Endometrial microvascular endothelial cells (primary cell): Measurements from ENCODE around the gene FHIT. TPM values are rescaled to one million over a fixed set of nuclear protein-coding genes. Genes with fewer than 3 reads are reported as not detected.

Source experiments
- in situ Hi-C: cut with HindIII; loops from 2 replicates; pipeline ENCODE4 v1.10.0; 2017; ENCODE audit warnings: low sequenced_read_pairs, low pct_unique_long_range_greater_than_20kb; ENCODE audit errors: inconsistent ontology term
- total RNA-seq: library from RNA; depleted of rRNA; stranded (reverse); fragments of >200 nt; gene quantifications from one replicate; pipeline ENCODE4 v1.2.3, GENCODE V29; 2015; ENCODE audit errors: inconsistent ontology term

FHIT gene
- total RNA-seq, 1 donor from 2014 or later = 0.19 TPM

DNA sequence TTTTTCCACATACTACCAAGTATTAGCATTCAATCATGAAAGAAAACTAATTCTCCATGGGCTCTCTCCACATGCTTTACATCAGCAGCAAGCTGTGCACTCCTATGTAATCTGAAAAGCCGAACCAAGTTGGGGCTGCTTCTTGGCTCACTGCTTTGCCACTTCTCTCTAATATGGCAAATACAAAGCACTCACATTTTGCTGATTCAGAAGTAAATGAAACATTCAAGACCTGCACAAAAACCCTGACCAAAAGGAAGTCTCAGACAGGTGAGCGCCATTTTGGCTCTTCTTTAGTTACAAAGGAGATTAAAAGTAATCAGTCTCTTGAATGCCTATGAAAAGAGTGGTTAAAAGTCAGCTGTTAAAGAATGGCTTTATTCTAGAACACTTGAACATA, 915.2 kb downstream of the FHIT start:
- in situ Hi-C loops = no loop called here

DNA sequence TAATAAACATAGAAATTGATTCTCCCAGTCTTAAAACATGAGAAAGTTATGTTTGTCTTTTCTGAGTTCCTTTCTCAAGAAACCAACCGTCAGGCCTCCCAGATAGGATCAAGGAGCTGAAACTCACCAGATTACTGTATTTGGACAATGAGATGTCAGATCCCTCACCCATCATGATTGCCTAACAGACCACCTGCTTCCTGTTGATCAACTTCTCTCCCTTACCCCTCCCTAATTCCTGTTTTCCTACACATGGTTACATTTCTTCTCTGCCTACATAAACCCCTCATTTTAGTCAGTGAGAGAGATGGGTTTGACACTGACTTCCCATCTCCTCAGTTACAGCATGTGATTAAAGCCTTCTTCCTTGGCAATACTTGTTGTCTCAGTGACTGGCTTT, 917.5 kb downstream of the FHIT start:
- in situ Hi-C loops = no loop called here

DNA sequence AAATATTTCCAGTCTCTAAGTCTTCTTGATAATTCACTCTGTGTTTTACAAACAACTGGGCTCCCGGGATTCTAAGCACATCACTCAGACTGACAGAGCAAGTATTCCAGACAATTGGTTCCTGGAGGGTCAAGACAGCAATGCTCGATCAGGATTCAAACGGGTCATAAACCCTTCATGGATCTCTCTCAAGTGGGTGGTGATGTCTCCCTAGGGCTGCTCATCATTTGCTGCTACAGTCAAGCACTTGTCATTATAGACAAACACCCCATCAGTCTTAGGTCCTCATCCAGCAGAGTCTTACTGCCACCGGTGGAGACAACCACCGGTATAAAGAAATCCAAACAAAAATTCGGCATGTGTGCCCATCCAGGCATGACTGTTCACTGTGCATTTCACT, 921.1 kb downstream of the FHIT start:
- in situ Hi-C loops = no loop called here

DNA sequence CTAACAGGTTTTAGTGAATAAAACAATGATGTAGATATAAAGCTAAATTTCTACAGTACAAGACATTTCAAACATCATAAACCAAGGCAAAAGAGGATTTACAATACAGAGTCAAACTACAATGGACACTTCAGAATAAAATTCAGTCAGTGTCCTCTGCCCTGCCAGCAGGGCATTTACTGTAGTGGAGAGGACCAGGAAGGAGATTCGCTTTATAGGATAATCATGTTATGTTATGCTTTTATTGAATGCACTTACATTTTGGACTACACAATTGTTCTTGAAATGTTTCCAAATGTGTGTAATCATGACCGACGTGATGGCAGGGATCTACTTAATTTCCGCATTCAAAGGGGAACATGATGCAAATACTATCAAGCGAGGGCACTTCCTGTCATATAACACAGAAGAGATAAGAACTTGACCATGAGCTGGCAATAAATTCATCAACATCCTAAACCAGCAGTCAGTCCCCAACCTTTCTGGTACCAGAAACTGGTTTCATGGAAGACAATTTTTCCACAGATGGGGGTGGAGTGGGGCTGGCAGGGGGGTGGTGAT, 925.6 kb downstream of the FHIT start:
- in situ Hi-C loops = no loop called here

DNA sequence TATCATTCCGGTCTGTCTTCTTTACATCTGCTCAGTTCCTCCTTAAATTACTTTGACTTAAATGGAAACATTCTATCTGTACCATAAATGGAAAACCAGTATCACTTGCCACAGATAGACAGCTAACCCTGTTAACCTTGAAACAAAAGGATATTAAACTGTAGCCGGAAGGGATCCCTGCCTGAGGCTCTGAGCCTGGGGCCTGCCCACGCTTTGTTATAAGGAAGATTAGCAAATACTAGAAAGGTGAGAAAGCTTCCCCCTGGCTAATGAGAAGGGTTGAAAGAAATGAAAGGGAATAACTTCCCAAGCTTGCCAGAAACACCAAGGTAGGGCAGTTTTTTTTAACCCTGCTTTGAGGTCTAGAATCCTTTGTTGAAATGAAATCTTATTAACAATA, 927.6 kb downstream of the FHIT start:
- in situ Hi-C loops = no loop called here

DNA sequence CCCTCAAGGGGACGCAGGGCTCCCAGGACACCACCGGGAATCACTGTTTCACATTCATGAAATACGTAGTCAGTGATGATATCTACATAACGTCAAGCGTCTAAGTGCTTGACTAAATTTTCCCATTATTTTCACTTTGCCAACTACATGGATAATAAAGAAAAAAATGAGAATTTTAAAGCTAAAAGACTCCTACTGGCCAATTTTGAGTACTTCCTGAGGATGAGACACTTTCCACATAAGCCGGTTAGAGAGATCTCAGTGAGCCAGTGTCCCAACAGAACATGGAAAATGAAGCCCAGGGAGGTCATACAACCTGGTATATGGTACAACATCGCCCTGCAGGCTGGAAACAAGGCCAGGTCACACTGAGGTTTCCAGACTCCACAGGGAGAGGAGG, 928.1 kb downstream of the FHIT start:
- in situ Hi-C loops = no loop called here

DNA sequence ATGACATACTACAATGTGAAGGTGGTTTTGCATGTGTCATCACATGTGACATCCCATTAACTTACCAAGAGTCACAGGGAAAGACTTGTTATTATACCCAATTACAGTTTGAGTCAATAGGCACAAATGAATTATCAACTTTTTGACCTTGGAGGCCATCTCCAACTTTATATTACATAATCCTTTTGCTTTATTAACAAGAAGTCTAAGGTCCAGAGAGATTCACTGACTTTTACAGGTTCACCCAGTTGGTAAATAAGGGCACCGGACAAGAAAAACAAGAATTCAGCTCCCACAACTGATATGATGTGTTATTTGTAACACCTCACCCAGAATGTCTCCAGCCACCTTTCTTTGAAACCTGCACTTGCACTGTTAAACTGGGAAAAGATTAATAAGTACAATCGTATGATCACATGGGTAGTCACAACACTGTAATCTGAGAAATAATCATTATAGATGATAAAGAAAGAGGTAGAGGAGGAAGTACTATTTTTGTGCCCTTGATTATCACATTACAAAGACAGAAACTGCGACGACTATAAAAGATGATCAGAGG, 928.9 kb downstream of the FHIT start:
- in situ Hi-C loops = no loop called here

DNA sequence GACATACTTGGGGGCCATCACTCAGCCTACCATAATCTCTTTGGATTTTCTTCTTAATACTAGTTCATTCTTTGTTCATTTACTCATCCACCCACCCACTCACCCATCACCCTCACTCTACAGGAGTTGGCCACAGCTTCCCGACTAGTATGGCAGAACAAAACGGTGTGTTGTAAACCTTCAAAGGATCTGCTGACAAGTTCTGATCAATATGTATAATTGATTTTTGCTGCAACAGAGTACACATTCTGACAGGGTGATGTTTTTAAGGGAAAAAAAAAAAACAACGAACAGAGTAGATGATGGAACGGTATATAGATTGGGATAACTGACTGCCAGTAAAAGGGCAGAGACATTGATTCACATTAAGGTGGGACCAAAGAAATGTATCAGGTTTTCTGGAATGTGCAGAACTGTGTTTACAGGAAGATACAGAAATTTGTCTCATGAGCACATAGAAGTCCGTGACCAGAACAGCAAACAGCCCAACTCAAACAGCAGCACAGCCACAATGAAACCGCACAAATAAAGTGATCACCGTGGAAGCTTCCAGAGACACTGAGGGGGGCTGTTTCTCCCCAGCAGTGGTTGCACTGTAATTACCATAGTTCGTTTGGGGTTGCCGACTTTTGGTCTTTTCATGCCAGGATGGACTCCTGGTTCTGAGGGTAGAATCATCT, 931.9 kb downstream of the FHIT start:
- in situ Hi-C loops = no loop called here

DNA sequence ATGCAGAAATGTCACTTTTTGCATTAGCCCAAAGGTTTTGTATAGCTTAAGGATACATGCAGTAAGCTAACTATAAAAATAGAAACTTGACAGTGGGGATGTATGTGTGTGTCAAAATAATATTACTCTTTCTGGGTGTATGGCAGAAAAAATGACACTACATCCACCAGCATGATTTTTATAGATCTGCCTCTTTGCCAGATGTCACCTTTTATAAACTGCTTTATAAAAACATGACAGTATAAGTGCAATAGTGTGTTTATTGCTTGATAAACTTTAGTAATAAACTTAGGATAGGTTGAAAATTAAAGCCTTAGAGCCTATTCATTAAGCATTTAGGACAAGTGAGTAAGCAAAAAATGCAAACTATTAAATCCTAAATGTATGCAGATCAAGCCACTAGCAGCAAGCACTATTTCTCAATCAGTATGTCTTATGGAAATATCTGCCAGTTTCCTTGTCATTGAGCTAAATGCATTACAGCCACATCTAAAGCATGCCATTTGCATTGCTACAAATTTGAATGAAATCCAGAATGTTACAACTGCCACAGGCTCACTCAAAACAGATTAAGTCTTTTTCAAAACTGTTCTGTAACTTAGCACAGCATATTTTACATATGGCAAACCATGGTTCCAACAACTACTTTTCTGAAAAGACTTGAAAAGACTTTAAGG, 935.0 kb downstream of the FHIT start:
- in situ Hi-C loops = no loop called here

DNA sequence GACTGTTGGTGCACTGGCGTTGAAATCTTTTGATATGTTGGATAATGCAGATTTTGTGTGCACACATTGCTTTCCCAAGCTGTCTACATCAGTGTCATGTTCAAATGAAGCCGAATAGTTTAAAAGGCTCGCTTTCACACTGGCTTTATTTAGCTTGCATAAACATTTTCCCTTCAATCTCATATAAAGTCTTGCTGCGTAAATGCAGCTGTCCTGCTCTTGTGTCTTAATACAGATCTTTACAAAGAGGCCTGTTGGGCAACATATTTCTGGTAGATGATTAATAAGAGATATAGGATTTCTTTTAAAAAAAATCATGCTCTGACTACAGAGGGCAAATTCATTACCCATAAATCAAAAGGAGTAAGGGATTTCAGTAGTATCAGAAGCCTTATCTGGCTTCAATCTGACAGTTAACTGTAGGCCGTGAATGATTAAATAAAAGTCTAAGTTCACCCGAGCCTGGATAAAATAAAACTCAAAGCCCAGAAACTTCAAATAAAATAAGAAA, 937.2 kb downstream of the FHIT start:
- in situ Hi-C loops = no loop called here

DNA sequence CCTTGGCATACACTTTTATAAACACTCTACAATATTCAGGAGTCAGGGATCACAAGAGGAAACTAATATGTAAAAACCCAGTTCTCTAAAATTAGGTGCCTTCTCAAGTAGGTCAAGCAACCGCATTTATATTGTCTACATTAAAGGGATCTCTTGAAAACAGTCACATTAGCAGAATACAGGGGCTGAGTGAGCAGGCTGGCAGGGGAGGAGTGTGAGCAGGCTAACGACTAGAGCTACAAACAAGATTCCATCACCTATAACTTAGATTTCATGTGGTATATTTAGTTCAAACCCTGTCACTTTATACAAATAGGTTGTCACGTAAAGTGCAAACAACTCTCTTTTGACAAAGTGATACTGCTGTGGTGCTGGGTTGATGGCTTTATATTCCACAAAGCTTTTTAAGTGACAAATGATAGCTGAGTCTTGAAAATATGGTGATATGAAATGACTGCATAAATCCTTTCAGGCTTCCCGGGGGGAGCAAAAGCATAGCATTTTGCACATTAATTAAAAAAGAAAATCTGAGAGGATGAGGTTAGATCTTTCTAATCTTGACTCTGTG, 937.9 kb downstream of the FHIT start:
- in situ Hi-C loops = no loop called here

DNA sequence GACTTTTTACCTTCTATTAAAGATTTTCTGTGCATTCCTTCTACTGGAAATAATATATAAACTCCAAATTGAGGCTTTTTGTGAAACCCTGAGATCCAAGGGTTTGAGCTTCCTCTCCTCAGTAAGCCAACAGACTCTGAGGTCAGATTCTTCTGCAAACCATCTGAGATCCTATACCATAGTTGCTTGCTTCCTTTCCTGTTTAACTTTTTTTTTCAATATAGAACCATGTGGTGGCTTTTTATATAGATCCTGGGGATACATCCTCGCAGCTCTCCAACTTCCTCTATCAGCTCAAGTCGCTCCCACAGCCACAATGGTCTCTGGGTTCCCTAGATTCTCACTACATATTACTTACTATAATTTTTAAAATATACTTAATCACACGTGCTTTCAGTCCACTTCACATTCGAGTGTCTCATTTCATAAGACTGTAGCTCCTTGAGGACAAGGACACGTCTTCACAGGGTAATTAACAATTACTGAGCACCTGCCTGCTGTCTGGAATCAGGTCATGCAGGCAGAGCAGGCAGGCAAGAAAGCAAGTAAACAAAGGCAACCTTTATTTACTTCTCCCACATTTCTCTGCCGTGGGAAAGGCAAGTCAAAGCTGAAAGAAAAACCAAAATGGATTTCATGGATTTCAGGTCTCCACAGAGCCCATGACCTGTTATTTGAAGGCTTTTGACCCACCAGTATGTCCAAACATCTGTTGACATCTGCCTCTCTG, 941.5 kb downstream of the FHIT start:
- in situ Hi-C loops = no loop called here

DNA sequence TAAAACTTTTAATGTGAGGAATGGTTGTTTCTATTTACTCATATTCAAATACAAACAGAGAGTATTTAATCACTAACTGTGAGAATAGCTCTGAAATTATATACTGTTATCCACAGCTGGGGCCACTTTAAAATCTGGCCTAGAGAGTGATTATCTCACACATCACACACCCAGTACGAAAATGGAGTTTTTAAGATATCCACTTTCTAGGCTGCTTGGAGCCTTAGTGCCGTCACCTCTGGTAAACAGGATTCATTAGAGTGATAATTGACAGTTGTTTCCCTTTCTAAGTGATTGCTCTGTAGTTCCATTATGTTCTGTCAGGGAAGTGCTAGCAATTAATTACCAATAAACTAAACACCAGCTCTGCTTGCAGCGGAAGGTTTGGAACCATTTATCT, 942.4 kb downstream of the FHIT start:
- in situ Hi-C loops = no loop called here

DNA sequence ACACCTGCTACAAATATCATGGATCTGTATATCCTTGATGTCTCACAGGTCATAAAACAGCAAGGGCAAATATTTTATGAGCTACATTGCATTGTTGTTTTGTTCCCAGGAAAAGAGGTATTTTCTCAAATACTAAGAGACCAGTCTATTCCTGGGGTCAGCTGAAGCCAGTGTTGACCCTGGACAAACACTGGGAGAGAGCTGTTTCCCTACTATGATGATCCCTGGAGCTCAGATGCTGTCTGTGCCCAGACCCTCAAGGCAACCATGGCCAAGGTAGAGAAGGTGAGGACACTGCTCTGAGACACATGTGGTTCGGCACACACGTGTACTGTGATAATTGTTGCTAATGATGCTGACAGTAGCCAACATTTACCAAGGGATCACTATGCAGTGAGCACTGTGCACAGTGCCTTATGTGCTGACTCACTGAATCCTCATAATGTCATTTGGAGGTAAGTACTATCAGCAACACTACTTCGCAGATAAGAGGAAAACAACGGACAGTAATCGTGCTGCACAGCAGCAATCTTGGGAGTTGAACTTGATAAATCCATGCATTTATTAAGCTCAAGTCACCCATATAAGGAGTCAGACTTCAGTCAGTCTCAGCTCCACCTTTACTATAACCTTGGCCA, 943.6 kb downstream of the FHIT start:
- in situ Hi-C loops = no loop called here

DNA sequence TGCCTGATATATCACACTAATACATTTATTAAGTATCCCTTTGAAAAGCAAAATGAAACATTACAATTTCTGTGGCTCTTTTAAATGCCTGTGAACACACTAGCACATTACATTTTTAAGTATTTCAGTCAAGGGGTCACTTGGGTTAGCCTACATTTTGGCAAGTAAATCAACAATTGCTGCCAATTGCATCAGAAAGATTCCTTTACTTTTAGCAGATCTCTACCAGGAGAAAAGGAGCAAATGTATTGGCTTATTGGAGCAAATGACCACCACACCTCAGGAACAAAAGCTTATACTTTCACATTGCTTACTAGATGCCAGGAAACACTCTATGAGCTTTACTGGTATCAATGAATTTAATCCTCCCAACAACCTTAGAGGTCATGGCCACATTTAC, 947.1 kb downstream of the FHIT start:
- in situ Hi-C loops = no loop called here

DNA sequence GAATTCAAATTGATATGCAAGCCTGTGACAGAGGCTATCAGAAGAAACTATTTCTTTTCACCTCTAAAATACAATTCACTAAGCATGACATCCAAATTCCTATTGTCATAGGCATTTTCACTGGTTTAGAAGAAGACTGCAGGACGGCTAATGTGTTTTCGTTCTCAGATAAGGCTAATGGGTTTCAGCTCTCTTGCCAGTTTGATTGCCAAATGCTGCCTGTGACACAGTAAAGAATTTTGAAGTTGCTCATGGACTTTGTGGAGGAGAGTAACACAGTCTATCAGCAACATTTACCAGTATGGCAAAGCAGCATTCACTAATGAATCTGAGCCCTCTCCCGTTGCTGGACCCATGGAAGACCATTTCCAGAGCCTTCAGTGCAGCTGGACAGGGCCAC, 948.1 kb downstream of the FHIT start:
- in situ Hi-C loops = no loop called here

DNA sequence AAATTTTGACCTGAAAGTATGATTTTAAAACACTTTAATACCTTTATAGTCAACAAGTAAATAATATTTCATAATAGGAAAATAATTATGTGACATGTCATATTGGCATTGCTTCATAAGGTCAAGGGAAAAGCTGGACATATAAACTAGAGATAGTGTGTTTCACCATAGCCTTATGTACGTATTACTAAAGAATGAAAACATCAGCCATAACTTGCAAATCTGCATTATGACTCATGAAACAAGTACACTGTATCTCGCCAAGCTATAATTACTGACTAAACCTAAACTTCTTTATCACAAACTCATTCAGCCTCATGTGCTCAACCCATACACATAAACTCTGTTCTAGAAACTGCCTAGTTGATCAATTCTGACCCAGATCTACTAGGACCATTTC, 950.1 kb downstream of the FHIT start:
- in situ Hi-C loops = no loop called here

DNA sequence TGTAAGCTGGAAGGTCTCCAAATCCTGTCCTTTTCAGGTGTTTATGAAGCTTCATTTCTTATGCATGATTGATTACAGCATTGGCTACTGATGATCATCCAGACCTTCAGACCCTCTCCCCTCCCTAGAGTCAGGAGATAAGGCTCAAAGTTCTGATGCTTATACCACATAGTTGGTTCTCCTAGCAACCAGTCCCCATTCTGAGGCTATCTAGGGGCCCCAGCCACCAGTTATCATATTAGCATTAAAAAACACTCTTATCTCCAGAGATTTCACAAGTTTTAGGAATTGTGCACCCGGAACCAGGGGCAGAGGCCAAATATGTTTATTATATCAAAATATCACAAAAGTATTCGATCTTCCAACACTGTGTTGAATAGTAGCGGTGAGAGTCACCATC, 953.1 kb downstream of the FHIT start:
- in situ Hi-C loops = no loop called here

DNA sequence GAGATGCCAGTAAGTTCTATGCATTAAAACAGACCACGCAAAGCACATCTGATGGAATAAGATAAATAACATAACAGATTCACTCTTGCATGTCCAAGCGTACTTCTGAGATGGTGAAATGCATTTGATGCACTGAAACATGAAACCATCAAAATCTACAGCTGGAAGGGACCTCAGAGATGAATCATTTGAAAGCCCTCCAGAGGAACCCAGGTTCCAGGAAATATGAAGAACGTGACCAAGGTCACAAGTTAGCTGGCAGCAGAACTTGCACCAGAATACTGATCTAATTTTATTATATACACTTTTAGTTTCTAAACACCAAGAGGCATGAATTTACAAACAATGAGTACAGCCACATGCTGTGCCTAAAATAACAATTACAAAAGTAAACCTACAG, 957.1 kb downstream of the FHIT start:
- in situ Hi-C loops = no loop called here
